HG03521 (cell line): ENCODE results near the gene PKMYT1.

Experiments used
- ATAC-seq: cut with Tn5 transposase; IDR thresholded peaks from one replicate; pipeline ENCODE4 v1.9.1; 2021; ENCODE audit warnings: mild to moderate bottlenecking, moderate library complexity; ENCODE audit not compliant: unreplicated experiment

The PKMYT1 gene

GRCh38 chr16:2975161-2975795 is 5.0 kb downstream of the PKMYT1 start:
- no peak for ATAC-seq

GRCh38 chr16:2974319-2975056 is 5.8 kb downstream of the PKMYT1 start:
- ATAC-seq, result no peak

GRCh38 chr16:2973605-2974318 is 6.5 kb downstream of the PKMYT1 start:
- no peak for ATAC-seq

GRCh38 chr16:2973093-2973492 is 7.2 kb downstream of the PKMYT1 start:
- ATAC-seq, result no peak

- no peak for ATAC-seq
Observed at GRCh38 chr16:2971985-2972784, 8.1 kb downstream of the PKMYT1 start.

GRCh38 chr16:2971134-2971984 is 8.9 kb downstream of the PKMYT1 start:
- no peak for ATAC-seq

GRCh38 chr16:2970563-2970962 is 9.7 kb downstream of the PKMYT1 start:
- no peak for ATAC-seq

GRCh38 chr16:2969545-2970521 is 10.4 kb downstream of the PKMYT1 start:
- no peak for ATAC-seq

GRCh38 chr16:2968738-2969544 is 11.3 kb downstream of the PKMYT1 start, which contains the start of gene PAQR4:
Gene PAQR4, plus strand, starts transcription at chr16:2969348. Its CDS starts 327 bp downstream, at chr16:2969675.
- peak; percentile 70 for ATAC-seq

GRCh38 chr16:2968368-2968737 is 11.9 kb downstream of the PKMYT1 start:
- ATAC-seq, result no peak

- ATAC-seq, result no peak
Observed at GRCh38 chr16:2967721-2968161, 12.5 kb downstream of the PKMYT1 start.

- ATAC-seq, result no peak
Observed at GRCh38 chr16:2967211-2967631, 13.0 kb downstream of the PKMYT1 start.

- no peak for ATAC-seq
Observed at GRCh38 chr16:2966808-2967191, 13.4 kb downstream of the PKMYT1 start.

GRCh38 chr16:2966043-2966807 is 14.0 kb downstream of the PKMYT1 start:
- ATAC-seq, result no peak

GRCh38 chr16:2964475-2965336 is 15.5 kb downstream of the PKMYT1 start:
- ATAC-seq, result no peak

GRCh38 chr16:2963723-2964474 is 16.3 kb downstream of the PKMYT1 start, which contains the start of gene KREMEN2:
Gene KREMEN2, plus strand, starts transcription at chr16:2964275. Its CDS starts 246 bp downstream, at chr16:2964521.
- no peak for ATAC-seq
